Stimulated activated CD4-positive, alpha-beta T cell treated with anti-CD3 and anti-CD28 coated beads, Interleukin-15, amount 100 ng/mL, for 1 hour (primary cell): ENCODE measurements around the gene PCDHGA4.
"Not testable (repeated sequence)": the region's sequence is repeated elsewhere in the genome, so short reads cannot be mapped to it uniquely, and the experiment has no call there.

Source experiments
- DNase-seq, 2 donors: peaks; one replicate each; pipeline ENCODE4 v3.0.0-alpha.2; 2020; ENCODE audit warnings: low read depth in 1 of 2, low spot score in 1 of 2

PCDHGA4 gene

DNA sequence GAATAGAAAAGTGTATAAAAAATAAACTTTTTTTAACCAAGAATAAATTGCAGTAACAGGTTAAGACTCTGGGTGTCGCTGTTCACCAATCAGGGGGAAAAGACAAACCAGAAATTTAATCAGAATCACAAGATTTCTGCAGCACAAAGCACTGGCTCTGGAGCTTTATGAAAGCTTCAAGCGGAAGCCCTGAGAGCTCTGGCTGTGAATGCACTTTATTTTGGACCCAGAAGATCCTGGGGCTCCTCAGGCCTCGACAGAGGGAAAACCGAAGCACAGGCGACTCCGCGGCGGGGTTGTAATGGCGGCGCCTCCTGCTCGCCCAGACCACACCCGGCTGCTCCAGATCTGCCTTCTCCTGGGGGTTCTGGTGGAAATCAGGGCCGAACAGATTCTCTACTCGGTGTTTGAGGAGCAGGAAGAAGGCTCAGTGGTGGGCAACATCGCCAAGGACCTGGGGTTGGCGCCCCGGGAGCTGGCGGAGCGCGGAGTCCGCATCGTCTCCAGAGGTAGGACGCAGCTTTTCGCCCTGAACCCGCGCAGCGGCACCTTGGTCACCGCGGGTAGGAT is at the start of gene PCDHGA4:
TSS of gene PCDHGA4 (plus strand) at position 122 of the 570 bp plus-strand sequence. CDS start at position 209, 87 bp downstream.
- DNase-seq, result no peak

DNA sequence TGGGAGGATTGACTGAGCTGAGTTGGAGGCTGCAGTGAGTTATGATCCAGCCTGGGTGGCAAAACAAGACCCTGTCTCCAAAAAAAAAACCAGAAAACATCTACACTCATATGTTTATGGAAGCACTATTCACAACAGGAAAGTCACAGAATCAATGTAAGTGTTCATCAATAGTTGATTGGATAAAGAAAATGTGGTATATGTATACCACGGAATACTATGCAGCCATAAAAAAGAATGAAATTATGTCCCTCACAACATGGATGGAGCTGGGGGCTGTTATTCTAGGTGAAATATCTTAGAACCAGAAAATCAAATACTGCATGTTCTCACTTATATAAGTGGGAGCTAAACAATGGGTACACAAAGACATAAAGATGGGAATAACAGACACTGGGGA is 48.2 kb upstream of the PCDHGA4 start:
- DNase-seq, result no peak

DNA sequence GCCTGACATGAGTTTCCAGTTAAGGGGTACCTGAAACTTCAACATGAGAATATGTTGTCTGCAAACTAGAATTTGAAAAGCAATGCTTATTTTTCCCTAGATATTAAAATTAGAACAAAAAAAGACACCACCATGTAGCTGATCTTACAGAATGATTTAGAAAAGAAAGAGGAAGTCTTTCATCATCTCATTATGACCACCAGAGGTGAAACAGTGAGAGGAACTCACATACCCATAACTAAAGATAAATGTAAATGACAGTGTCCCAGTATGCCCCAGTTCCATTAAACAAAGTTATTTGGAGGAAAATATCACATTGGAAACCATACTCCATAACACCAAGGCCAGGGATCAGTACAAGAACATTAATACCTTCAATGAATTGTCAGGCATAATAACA is 41.1 kb upstream of the PCDHGA4 start:
- no peak for DNase-seq

DNA sequence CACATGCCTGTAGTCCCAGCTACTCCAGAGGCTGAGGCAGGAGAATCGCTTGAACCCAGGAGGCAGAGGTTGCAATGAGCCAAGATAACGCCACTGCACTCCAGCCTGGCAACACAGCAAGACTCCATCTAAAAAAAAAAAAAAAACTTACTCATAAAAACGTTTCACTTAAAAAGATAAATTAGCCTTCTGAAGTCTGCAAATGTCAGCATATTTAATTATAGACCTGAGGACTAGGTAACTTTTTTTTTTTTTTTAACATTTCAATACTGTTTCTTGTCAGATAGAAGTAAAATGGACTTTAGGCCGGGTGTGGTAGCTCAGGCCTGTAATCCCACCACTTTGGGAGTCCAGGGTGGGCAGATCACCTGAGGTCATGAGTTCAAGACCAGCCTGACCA is 37.9 kb upstream of the PCDHGA4 start:
- not testable (repeated sequence) for DNase-seq

DNA sequence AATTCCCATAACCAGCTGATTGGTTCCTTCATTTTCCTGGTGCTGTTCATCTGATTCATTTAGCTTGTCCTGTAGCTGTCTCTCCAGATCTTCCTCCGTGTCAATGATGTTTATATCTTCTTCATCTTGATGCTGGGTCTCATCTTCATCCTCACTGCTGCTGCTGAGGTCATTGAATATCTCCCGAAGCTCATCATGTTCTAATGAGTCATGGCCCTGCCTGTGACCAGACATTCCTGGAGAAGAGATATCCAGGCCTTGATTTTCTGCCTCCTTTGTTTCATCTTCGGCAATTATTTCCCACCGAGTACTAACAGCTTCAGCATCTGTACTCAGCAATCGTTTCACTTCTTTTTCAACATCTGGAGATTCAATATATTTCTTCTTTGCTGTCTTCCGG is 35.6 kb upstream of the PCDHGA4 start:
- no peak for DNase-seq

DNA sequence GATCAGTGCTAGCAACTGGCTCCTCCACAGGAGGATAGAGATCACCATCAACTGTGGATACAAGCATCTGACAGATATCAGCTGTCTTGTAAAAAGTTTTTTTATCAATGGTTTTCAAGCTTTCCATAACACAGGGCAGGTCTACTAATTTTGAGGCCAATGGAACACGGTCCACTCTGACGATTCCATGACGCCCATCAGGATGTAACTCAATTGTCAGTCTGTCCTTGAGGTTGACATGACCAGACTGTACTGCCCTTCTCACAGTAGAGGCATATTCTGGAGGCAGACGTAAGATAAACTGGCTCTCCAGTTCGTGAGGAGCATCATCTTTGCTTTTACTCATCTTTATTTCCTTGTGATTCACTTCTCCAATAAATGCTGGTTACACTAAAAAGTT is 35.1 kb upstream of the PCDHGA4 start:
- DNase-seq, result no peak

DNA sequence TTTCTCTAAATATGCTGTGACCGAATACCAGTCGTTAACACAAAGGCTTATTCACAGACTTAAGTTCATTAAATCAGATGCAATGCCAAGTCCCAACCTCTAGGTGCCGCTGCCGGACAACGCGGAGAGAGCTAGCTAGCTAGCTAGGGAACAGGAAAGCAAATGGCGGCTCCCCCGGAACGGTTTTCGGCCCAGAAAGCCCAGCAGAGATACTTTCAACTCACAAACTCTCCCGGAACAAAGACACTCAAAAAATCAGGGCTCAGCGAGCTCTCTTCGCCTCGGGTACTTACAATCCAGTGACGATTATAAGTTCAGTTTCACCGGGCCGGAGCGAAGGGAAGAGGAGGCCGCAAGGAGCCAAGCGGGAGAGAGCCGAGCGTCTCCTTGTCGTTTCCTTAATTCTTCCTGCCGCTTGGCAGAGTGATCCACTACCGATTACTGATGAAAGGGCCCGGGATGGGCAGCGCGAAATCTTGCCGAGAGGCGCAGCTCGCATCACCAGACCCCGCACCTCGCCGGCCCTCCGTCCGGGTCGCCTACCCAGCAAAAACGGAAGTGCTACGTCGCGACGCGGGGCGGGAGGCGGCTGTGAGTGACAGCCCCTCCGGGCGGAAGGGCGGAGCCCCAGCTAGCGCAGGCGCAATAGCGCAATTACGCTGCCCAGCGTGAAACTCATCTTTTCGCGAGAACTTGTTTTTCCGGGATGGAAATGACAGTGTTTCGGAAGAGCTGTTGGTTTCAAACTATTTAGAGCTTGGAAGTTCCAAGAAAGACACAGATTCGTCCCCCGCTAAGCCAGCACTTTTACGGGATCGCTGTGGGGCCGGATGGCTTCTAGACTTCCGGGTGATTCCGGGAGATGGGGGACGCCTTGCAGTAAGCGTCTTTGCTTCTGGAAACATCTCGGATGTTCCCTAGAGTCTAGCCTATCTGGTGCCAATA is 34.3 kb upstream of the PCDHGA4 start, which contains the start of gene TAF7:
TSS of gene TAF7 (minus strand) at position 560 of the 945 bp plus-strand sequence. CDS start 740 bp downstream, outside the sequence.
- peak; percentile 82 to 87 for DNase-seq

DNA sequence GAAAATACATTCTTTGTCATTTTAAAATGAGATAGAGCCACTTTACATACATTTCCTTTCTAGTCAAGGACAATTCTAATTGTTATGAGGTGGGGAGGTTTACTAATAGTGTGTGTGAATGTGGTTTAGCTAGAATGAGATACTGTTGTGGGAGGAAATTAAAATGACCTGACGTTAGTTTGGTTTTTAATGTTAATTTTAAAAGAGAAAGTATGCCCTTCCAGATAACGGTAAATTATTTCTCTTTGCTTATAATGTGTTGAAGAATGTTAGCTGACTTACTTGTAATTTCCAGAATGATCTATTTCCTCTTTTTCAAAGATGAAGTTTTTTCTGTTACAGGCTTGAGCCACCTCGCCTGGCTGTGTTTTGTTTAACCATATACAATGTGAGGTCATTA is 32.6 kb upstream of the PCDHGA4 start:
- DNase-seq, result no peak

DNA sequence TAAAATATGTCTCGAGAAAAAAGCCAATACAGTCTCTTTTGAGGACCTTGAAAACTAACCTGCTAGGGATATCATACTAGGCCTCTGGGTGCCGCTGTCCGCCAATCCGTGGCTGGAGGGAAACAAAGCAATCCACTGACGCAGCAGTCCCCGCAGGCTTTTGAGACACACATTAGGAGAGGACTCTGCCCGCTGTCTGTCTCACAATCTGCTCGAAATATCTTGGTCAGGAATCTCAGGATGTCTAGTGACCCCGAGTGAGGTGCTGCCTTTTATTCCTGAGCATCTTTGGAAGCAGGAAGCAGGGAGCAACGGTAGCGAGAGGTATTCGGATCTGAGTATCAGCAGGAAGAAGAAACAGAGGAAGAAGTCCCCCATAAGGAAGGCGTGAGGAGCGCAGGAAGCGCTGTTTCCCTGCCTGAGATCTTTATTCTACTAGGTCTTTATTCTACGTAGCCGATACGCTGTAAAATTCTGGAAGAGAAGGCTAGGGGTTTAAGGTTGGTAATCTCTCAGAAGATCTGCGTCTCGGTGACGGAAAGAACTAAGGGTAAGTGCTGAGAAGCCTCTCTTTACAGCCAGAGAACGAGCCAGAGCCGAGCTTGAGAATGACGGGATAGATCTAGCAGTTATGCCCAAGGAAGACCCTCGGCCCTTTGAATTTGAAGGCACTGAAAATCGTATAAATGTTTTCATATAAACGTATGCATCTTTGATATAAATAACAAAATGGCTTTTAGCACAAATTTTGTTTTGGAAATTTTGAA is 28.6 kb upstream of the PCDHGA4 start:
- peak; percentile 35 to 49 for DNase-seq

DNA sequence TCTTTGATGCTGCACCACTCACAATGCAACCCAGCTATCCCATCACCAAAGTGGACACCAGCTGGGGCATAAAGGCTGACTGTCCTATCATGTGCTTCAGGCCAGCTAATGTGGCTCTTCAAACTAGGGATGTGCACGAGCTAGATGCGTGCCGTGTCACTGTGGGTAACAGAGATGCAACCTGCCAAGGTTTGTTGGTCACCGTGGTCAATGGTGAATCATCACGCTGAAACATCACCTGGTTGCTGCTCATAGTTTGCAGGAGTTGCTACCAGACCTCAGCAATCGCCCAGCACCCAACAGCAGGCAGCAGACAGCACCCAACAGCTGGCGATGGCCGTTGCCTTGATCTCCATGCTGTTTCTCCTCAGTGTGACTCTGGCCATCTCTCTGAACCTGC is 26.6 kb upstream of the PCDHGA4 start:
- DNase-seq, result no peak

DNA sequence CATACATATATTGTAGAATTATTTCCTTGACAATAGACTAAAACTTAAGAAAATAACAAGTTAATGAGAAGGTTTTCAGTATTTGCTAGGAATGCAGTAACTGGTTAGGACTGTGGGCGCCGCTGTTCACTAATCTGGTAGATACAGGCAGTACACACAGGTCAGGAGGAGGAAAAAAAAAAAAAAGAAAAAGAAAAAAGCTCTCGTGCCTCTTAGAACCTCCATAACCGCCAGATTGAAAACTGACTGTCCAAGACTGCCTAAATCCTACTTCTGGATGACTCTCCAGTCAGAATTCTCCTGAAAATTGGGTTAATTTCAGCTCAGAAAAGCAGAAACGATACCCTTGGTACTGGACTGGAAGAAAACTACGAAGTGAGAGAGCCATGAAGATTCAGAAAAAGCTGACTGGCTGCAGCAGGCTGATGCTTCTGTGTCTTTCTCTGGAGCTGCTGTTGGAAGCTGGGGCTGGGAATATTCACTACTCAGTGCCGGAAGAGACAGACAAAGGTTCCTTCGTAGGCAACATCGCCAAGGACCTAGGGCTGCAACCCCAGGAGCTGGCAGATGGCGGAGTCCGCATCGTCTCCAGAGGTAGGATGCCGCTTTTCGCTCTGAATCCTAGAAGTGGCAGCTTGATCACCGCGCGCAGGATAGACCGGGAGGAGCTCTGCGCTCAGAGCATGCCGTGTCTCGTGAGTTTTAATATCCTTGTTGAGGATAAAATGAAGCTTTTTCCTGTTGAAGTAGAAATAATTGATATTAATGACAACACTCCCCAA is 24.3 kb upstream of the PCDHGA4 start, which contains the start of gene PCDHGA1:
TSS of gene PCDHGA1 (plus strand) at position 216 of the 782 bp plus-strand sequence.
- no peak for DNase-seq

DNA sequence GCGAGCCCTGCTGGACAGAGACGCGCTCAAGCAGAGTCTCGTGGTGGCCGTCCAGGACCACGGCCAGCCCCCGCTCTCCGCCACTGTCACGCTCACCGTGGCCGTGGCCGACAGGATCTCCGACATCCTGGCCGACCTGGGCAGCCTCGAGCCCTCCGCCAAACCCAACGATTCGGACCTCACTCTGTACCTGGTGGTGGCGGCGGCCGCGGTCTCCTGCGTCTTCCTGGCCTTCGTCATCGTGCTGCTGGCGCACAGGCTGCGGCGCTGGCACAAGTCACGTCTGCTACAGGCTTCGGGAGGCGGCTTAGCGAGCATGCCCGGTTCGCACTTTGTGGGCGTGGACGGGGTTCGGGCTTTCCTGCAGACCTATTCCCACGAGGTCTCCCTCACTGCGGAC is 22.2 kb upstream of the PCDHGA4 start:
- not testable (repeated sequence) for DNase-seq

DNA sequence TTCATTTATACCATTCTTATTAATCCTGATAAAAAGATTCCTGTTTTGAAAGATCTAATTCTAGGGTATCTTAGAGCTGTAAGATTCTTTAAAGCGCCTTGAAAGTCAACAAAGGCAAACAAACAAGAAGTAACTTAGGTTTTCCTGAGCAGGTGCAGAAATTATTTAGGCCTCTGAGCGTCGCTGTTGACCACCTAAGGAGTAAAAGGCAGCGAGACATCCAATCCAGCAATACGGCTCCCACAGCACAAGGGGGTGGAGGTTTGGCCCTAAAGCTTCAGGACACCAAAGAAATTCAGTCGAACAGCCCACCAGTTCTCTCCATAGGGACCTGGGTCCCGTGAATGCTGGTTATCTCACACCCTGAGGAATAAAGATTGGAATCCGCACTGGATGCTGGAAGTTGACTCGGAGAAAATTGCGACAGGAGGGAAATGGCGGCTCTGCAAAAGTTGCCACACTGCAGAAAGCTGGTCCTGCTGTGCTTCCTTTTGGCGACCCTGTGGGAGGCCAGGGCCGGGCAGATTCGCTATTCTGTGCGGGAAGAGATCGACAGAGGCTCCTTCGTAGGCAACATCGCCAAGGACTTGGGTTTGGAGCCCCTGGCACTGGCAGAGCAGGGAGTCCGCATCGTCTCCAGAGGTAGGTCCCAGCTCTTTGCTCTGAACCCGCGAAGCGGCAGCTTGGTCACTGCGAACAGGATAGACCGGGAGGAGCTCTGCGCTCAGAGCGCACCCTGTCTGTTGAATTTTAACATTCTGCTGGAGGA is 16.1 kb upstream of the PCDHGA4 start, which contains the start of gene PCDHGA2:
TSS of gene PCDHGA2 (plus strand) at position 223 of the 769 bp plus-strand sequence.
- no peak for DNase-seq

DNA sequence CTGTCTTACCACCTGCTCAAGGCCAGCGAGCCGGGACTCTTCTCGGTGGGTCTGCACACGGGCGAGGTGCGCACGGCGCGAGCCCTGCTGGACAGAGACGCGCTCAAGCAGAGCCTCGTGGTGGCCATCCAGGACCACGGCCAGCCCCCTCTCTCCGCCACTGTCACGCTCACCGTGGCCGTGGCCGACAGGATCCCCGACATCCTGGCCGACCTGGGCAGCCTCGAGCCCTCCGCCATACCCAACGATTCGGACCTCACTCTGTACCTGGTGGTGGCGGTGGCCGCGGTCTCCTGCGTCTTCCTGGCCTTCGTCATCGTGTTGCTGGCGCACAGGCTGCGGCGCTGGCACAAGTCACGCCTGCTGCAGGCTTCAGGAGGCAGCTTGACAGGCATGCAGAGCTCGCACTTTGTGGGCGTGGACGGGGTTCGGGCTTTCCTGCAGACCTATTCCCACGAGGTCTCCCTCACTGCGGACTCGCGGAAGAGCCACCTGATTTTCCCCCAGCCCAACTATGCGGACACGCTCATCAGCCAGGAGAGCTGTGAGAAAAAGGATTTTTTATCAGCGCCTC is 14.0 kb upstream of the PCDHGA4 start:
- DNase-seq, result not testable (repeated sequence)

DNA sequence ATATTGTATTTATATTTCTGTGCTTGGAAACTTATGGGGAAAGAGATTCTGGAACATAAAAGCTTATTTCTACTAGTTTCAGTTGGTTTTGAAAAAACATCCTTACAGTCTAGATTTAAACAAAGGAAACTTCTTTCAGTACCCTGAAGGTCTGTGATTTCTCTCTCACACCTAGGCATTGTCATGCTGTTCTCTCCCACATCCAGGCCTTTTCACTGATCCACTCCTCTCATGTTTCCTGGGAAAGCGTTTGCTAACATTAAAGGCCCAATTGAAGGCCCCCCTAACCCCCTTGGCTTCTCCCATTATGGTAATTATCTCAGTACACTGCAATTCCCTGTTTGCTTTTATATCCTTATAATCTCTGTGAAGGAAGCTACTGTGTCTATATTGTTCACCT is 12.0 kb upstream of the PCDHGA4 start:
- DNase-seq, result no peak

DNA sequence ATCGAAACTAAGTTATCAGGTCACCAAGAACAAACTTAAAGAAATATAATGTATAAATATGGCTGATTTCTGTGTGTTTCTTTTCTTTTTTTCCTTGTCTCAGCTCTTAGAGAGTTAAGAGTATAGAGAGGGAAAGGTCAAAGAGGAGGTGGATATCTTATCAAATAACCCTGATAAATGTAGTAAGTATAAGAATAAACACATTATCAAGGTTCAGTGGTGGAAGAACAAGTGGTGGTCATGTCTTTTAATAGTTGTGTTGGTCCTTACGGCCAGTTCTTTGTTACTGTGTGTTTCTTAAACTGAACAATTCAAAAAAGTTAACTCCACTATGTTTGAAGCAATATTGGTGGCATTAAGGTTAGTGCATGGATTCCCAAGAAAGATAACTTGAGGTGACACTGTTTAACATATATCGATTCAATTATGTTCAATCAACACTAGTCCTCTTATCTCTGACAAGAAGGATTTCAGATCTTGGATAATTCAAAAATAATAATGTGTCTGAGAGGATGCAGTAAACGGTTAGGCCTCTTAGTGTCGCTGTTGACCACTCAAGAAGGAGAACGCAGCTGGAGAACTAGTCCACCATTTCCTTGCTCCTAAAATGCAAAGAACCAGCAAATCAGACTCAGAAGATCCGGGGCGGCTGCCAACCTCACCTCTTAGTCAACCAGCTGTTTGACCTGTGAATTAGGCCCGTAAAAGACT is 11.4 kb upstream of the PCDHGA4 start, which contains the start of gene PCDHGA3:
TSS of gene PCDHGA3 (plus strand) at position 588 of the 711 bp plus-strand sequence. CDS start 205 bp downstream, outside the sequence.
- no peak for DNase-seq

DNA sequence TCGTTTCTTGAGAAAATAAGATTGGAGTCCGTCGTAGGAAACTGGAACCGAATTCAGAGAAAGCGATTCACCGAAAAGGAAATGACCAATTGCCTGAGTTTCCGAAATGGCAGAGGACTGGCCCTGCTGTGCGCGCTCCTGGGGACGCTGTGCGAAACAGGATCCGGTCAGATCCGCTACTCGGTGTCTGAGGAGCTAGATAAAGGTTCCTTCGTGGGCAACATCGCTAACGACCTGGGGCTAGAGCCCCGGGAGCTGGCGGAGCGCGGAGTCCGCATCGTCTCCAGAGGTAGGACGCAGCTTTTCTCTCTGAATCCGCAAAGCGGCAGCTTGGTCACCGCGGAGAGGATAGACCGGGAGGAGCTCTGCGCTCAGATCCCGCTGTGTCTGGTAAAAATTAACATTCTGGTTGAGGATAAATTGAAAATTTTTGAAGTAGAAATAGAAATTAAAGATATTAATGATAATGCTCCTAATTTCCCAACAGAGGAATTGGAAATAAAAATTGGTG is 10.8 kb upstream of the PCDHGA4 start:
- DNase-seq, result no peak

DNA sequence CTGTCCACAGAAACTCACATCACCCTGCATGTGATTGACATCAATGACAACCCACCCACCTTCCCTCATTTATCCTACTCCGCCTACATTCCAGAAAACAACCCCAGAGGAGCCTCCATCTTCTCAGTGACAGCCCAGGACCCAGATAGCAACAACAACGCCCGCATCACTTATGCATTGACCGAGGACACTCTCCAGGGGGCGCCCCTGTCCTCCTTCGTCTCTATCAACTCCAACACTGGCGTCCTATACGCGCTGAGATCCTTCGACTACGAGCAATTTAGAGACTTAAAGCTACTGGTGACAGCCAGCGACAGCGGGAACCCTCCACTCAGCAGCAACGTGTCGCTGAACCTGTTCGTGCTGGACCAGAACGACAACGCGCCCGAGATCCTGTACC is 9.5 kb upstream of the PCDHGA4 start:
- DNase-seq, result no peak
